Heart left ventricle (tissue), 16 donors: Measurements from ENCODE around the gene DPEP3. TPM values are rescaled to one million over a fixed set of nuclear protein-coding genes. Genes with fewer than 3 reads are reported as not detected.

Experiments used
- ATAC-seq, 4 donors: fragments of 200-7000 bp; cut with Tn5 transposase; one replicate each; pipeline ENCODE4 v1.9.1; 2020 to 2022; ENCODE audit warnings: moderate library complexity in 4 of 4, mild to moderate bottlenecking in 3 of 4, moderate number of reproducible peaks in 1 of 4
- DNase-seq, 5 donors: peaks; one replicate each; pipeline ENCODE4 v3.0.0-alpha.2; 2020
- H3K27ac ChIP-seq, 12 donors: fragments of 200-600 bp; sonication (generic) in 4 of 12; one replicate each; pipeline versions ENCODE4 v1.5.0 to v1.8.0; 2016 to 2022; ENCODE audit warnings: mild to moderate bottlenecking in 2 of 12
- H3K27me3 ChIP-seq, 9 donors: fragments of 200-600 bp; sonication (generic) in 2 of 9; one replicate each; pipeline versions ENCODE4 v1.5.1 to v1.8.0; 2016 to 2022; ENCODE audit warnings: mild to moderate bottlenecking in 3 of 9
- H3K36me3 ChIP-seq, 9 donors: fragments of 200-600 bp; sonication (generic) in 2 of 9; one replicate each; pipeline versions ENCODE4 v1.5.0 to v1.8.0; 2018 to 2022; ENCODE audit warnings: mild to moderate bottlenecking in 2 of 9
- H3K4me1 ChIP-seq, 12 donors: fragments of 200-600 bp; sonication (generic) in 4 of 12; one replicate each; pipeline versions ENCODE4 v1.5.0 to v1.8.0; 2016 to 2022; ENCODE audit warnings: mild to moderate bottlenecking in 3 of 12
- H3K4me3 ChIP-seq, 12 donors: fragments of 200-600 bp; sonication (generic) in 4 of 12; one replicate each; pipeline versions ENCODE4 v1.5.0 to v1.8.0; 2017 to 2022; ENCODE audit warnings: mild to moderate bottlenecking in 9 of 12, moderate library complexity in 4 of 12
- H3K9me3 ChIP-seq, 12 donors: fragments of 200-600 bp; sonication (generic) in 4 of 12; one replicate each; pipeline versions ENCODE4 v1.5.0 to v1.8.0; 2016 to 2022; ENCODE audit warnings: mild to moderate bottlenecking in 1 of 12
- POLR2A ChIP-seq, 2 donors: fragments of 450-650 bp; IDR thresholded peaks; one replicate each; pipeline ENCODE4 v1.6.1; 2017; ENCODE audit warnings: antibody characterized with exemption in 2 of 2, mild to moderate bottlenecking in 2 of 2, moderate library complexity in 2 of 2
- WGBS, 4 donors: extraction: QIAGEN DNeasy Blood & Tissue Kit in 2 of 4; methylation state at CpG; one replicate each; pipeline versions ENCODE4 v1.1.5 to v1.1.7; 2013 to 2018; 5-methylcytosine and 5-hydroxymethylcytosine counted together
- intact Hi-C, 10 donors: fragments of 100-400 bp; cut with DNase I; formaldehyde crosslinking; loops; one replicate each; pipeline versions ENCODE4 v1.11.1 to v1.14.2; 2022
- polyA plus RNA-seq, 2 donors: library from polyadenylated mRNA; stranded (reverse); fragments of 200-250 nt; gene quantifications; one replicate each; pipeline ENCODE4 v1.2.3, GENCODE V29; 2013
- total RNA-seq, 9 donors: library from RNA; depleted of rRNA in 2 of 9; stranded (reverse); fragments of >200 nt in 2 of 9; fragmentation: NEBNext Ultra II Directional in 3 of 9; extraction: Animal tissue kit (Norgen Biotek cat#: 25700) in 3 of 9; gene quantifications; one replicate each; pipeline versions ENCODE4 v1.1.0 to v1.2.4, GENCODE V29; 2016 to 2023
- TF ChIP-seq, protein P1 (sequence below), 12 donors: fragments of 200-600 bp; sonication (generic) in 4 of 12; IDR thresholded peaks; one replicate each; pipeline versions ENCODE4 v1.5.0 to v1.8.0; 2018 to 2022; ENCODE audit warnings: antibody characterized with exemption in 12 of 12, mild to moderate bottlenecking in 5 of 12
- donor health status: ischemic (EF 13 %, LVEDD 7.1; RV severe dilation, severe dysfunction).
- donor health status: healthy with polysubstance abuse.
- donor health status: DM: no; HTN: yes; CAD: no.
- donor health status: DM: no; HTN: no; CAD: no.
- donor health status: ischemic (EF 25% LVEDD 6.9; RV normal size, moderate dysfunction).
- donor health status: ischemic (EF 25% LVEDD 5.7; RV mildly dilated, moderate dysfunction).
- donor health status: healthy.
- donor health status: DM: yes; HTN: yes; CAD: no.
- donor health status: ischemic (EF 35%, LVEDD 5.7; RV mildly dilated, moderate dysfunction).
- donor health status: nonischemic (EF 11% LVEDD 7.7; RV severe dilation, severe dysfunction).
- donor health status: DM: yes; HTN: yes; CAD: no.
- donor health status: PGD.
- donor health status: ischemic (EF 29% LVEDD 5.4; RV normal size, mild dysfunction).
- donor health status: nonischemic (EF 23%, LVEDD 6.1; RV moderate dilation, normal function).

Gene DPEP3
- total and polyA plus RNA-seq, 11 donors = 0.13 to 0.16 TPM; not detected in 9

DNA sequence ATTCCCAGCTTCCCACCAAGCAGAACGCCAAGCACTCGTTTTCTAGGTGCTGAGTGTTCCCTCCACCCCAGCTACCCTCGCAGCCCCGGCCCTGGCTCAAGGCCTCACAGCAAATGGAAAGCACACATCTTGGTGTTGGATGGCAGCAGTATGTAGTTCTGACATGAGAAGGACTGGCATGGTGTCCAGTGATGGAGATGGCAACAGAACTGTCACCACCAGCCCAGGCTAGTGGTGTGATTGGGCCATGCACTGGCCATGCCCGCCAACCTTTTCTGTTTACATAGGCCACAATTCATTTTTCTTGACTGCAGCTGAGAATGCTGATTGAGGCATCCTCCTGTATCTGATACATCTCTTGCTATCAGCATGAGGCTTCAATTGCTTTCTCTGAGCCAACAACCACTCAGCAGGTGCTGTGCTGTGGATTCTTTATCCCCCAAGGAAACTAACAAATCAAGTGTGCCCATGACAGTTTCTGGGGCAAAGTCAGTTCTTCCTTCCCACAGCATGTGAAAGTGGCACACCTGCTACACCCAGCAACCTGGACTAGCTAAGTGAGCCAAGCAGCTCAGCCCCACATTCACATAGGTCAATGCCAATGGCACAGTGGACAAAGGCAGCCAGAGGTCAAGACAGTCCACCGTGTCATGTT, 15.7 kb downstream of the DPEP3 start:
- TF ChIP-seq POLR2A (IDR thresholded peaks at IDR 0.05) = no peak
- TF ChIP-seq, protein P1, sequence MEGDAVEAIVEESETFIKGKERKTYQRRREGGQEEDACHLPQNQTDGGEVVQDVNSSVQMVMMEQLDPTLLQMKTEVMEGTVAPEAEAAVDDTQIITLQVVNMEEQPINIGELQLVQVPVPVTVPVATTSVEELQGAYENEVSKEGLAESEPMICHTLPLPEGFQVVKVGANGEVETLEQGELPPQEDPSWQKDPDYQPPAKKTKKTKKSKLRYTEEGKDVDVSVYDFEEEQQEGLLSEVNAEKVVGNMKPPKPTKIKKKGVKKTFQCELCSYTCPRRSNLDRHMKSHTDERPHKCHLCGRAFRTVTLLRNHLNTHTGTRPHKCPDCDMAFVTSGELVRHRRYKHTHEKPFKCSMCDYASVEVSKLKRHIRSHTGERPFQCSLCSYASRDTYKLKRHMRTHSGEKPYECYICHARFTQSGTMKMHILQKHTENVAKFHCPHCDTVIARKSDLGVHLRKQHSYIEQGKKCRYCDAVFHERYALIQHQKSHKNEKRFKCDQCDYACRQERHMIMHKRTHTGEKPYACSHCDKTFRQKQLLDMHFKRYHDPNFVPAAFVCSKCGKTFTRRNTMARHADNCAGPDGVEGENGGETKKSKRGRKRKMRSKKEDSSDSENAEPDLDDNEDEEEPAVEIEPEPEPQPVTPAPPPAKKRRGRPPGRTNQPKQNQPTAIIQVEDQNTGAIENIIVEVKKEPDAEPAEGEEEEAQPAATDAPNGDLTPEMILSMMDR (IDR thresholded peaks at IDR 0.05) = no peak
- WGBS, 4 donors = 61 to 65% (median 64%) methylated on average over 6 of the region's 6 CpGs
- peak overlapping the region in 11 of 12 donors; percentile 95 to 100 (median 99) for H3K27ac ChIP-seq
- no peaks in the 10 kb centered on the region for H3K27me3 ChIP-seq
- ATAC-seq = no peak
- peak overlapping the region in 3 of 12 donors; percentile 9 to 20 (median 9) for H3K4me3 ChIP-seq
- H3K36me3 ChIP-seq = peaks cover 0 to 54% (median 39%) of the 10 kb centered on the region in 9 donors
- H3K9me3 ChIP-seq = no peaks in the 10 kb centered on the region
- intact Hi-C loops = loop anchor here in 1 of 10 donors (10.0 kb wide), 1 partner anchor 270 kb away; the partner anchor contains the start of gene ESRP2
- no peak for DNase-seq
- H3K4me1 ChIP-seq = peaks cover 49 to 89% (median 80%) of the 10 kb centered on the region in 12 donors

DNA sequence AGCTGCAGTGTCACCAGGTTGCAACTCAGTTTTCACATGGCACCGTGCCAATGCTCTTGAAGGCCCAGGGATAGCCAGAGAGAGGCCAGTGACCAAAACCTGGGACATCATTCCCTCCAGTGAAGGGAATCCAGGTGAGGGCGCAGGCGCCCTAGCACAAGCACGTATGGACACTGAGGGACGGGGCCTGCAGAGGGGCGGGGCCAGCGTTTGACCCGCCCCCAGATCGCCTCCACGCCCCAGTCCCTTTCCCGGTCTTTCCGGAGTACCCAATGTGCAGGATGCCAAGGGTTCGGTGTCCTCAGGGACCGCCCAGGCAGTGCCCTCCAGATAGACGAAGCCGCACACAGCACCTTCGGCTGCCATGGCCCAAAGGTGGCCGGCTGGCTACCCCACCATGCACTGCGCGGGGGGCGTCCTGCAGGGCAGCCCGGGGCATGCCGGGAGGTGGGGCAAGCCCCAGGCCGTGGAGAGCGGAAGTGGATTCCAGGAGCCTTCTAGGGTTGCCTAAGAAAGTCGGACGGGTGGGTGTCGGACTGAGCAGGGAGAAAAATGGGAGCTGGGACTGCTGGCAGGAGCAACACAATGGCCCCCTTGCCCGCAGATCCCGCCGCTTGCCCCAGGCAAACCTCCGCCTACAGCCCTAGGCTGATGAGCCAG, 16.5 kb downstream of the DPEP3 start:
- peak in 4 of 5 donors; percentile 48 to 77 (median 60) for DNase-seq
- H3K9me3 ChIP-seq = no peaks in the 10 kb centered on the region
- TF ChIP-seq POLR2A (IDR thresholded peaks at IDR 0.05) = no peak
- TF ChIP-seq, protein P1 (IDR thresholded peaks at IDR 0.05) = no peak
- no peaks in the 10 kb centered on the region for H3K27me3 ChIP-seq
- peak in 3 of 4 donors; percentile 0 to 3 (median 2) for ATAC-seq
- peak overlapping the region in 6 of 12 donors; percentile 5 to 20 (median 8) for H3K4me3 ChIP-seq
- H3K27ac ChIP-seq = peak overlapping the region; percentile 14 to 100 (median 98)
- H3K4me1 ChIP-seq = peaks cover 53 to 89% (median 85%) of the 10 kb centered on the region in 12 donors
- peaks cover 0 to 62% (median 45%) of the 10 kb centered on the region in 9 donors for H3K36me3 ChIP-seq
- intact Hi-C loops = loop anchor here in 1 of 10 donors (10.0 kb wide), 1 partner anchor 271 kb away; the partner anchor contains the start of gene ESRP2
- WGBS, 4 donors = 33 to 49% (median 44%) methylated on average over 25 to 32 of the region's 32 CpGs

DNA sequence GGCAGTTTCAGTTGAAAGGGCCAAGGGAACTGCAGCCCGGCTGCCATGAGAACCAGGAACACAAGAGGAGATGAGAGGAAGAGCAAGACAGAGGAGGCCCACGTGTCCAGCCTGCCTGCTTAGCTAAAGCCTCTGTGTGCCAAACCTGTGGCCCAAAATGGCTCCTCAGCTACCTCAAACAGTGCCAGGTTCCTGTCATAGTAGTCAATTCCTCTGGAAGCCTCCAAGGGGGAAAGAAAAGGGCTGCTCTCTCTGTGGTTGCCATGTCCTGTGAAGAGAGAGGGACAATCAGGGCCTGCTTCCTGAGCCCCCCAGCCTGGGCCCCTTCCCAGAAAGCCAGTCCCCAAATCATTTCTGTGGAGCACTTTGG, 17.0 kb downstream of the DPEP3 start:
- peak in 1 of 5 donors; percentile 54 for DNase-seq
- TF ChIP-seq, protein P1 (IDR thresholded peaks at IDR 0.05) = no peak
- TF ChIP-seq POLR2A (IDR thresholded peaks at IDR 0.05) = no peak
- H3K4me1 ChIP-seq = peaks cover 57 to 93% (median 90%) of the 10 kb centered on the region in 12 donors
- H3K27me3 ChIP-seq = no peaks in the 10 kb centered on the region
- peak in 2 of 4 donors; percentile 3 to 12 for ATAC-seq
- 22 to 29% (median 28%) methylated on average over 2 of the region's 2 CpGs for WGBS, 4 donors
- intact Hi-C loops = loop anchor here in 1 of 10 donors (10.0 kb wide), 1 partner anchor 272 kb away; the partner anchor contains the start of gene ESRP2
- peak overlapping the region in 11 of 12 donors; percentile 95 to 100 (median 99) for H3K27ac ChIP-seq
- H3K36me3 ChIP-seq = peaks cover 0 to 67% (median 50%) of the 10 kb centered on the region in 9 donors
- peak overlapping the region in 2 of 12 donors; percentile 6 to 9 for H3K4me3 ChIP-seq
- no peaks in the 10 kb centered on the region for H3K9me3 ChIP-seq

DNA sequence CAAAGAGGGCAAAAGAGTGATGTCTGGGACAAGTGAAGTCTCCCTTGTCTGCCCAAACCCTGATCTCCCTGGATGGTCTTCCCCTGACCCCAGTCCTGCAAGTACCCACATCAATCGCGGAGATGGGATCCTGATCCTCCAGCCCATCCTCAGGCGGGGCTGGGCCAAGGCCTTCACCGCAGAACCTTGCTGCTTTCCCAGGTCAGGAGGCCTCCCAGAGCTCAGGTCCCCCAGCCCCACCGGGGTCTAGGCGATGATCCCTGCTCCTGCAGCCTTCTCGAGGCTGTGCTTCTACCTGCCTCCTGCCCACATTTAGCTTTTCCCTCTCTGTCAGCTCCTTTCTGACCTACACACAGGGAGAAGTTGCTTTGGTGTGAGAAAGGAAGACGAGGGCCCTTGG, 18.2 kb downstream of the DPEP3 start:
- intact Hi-C loops = loop anchor here in 1 of 10 donors (10.0 kb wide), 1 partner anchor 273 kb away; the partner anchor contains the start of gene ESRP2
- TF ChIP-seq POLR2A (IDR thresholded peaks at IDR 0.05) = no peak
- TF ChIP-seq, protein P1 (IDR thresholded peaks at IDR 0.05) = no peak
- H3K36me3 ChIP-seq = peaks cover 0 to 75% (median 62%) of the 10 kb centered on the region in 9 donors
- no peak for ATAC-seq
- no peaks in the 10 kb centered on the region for H3K27me3 ChIP-seq
- no peak for DNase-seq
- 91 to 95% (median 92%) methylated on average over 8 of the region's 8 CpGs for WGBS, 4 donors
- peaks cover 57 to 95% (median 88%) of the 10 kb centered on the region in 12 donors for H3K4me1 ChIP-seq
- H3K4me3 ChIP-seq = no peak overlapping the region
- no peaks in the 10 kb centered on the region for H3K9me3 ChIP-seq
- H3K27ac ChIP-seq = peak overlapping the region in 11 of 12 donors; percentile 95 to 100 (median 99)
